Suprapubic skin (tissue), 4 donors: Measurements from ENCODE around the gene FBXO42. TPM values are rescaled to one million over a fixed set of nuclear protein-coding genes. Genes with fewer than 3 reads are reported as not detected.
"Not testable (repeated sequence)": the region's sequence is repeated elsewhere in the genome, so short reads cannot be mapped to it uniquely, and the experiment has no call there.

Experiments used
- DNase-seq, 2 donors: peaks; one replicate each; pipeline ENCODE4 v3.0.0-alpha.2; 2019; ENCODE audit warnings: low spot score in 2 of 2
- H3K27ac ChIP-seq: fragments of 200-600 bp; sonication (generic); one replicate; pipeline ENCODE4 v1.5.1; 2019
- H3K27me3 ChIP-seq: fragments of 200-600 bp; sonication (generic); one replicate; pipeline ENCODE4 v1.5.1; 2019
- H3K36me3 ChIP-seq: fragments of 200-600 bp; sonication (generic); one replicate; pipeline ENCODE4 v1.5.1; 2019
- H3K4me1 ChIP-seq: fragments of 200-600 bp; sonication (generic); one replicate; pipeline ENCODE4 v1.5.1; 2019
- H3K4me3 ChIP-seq: fragments of 200-600 bp; sonication (generic); one replicate; pipeline ENCODE4 v1.5.1; 2019; ENCODE audit warnings: mild to moderate bottlenecking
- H3K9me3 ChIP-seq: fragments of 200-600 bp; sonication (generic); one replicate; pipeline ENCODE4 v1.5.1; 2019
- CTCF ChIP-seq, 2 donors: fragments of 200-600 bp in 1 of 2; fragments of 450-650 bp in 1 of 2; sonication (generic) in 1 of 2; IDR thresholded peaks; one replicate each; pipeline ENCODE4 v1.5.1; 2016 to 2019; ENCODE audit warnings: antibody characterized with exemption in 2 of 2, mild to moderate bottlenecking in 1 of 2, moderate library complexity in 1 of 2
- EP300 ChIP-seq: sonication (generic); formaldehyde crosslinking; IDR thresholded peaks from one replicate; pipeline ENCODE4 v1.6.1; 2017; ENCODE audit warnings: antibody characterized with exemption
- POLR2A ChIP-seq, 2 donors: fragments of 450-650 bp; IDR thresholded peaks; one replicate each; pipeline ENCODE4 v1.6.1; 2017; ENCODE audit warnings: antibody characterized with exemption in 2 of 2, mild to moderate bottlenecking in 2 of 2, moderate library complexity in 2 of 2
- POLR2AphosphoS5 ChIP-seq, 3 donors: sonication (generic); formaldehyde crosslinking; IDR thresholded peaks; one replicate each; pipeline ENCODE4 v1.6.1; 2017; ENCODE audit warnings: antibody characterized with exemption in 3 of 3
- WGBS: methylation state at CpG from one replicate; pipeline ENCODE4 v1.1.5; 2018; 5-methylcytosine and 5-hydroxymethylcytosine counted together
- total RNA-seq, 4 donors: library from RNA; depleted of rRNA; stranded (reverse); fragments of >200 nt; gene quantifications; one replicate each; pipeline ENCODE4 v1.1.0, GENCODE V29; 2016

FBXO42 gene
- total RNA-seq, 4 donors from 2014 or later: 51.1 to 61.4 (median 55.5) TPM

GRCh38 chr1:16224472-16224871 is 127.8 kb downstream of the FBXO42 start:
- no peaks in the 10 kb centered on the region for H3K36me3 ChIP-seq
- 87% methylated on average over 3 of the region's 3 CpGs for WGBS
- TF ChIP-seq POLR2AphosphoS5 (IDR thresholded peaks at IDR 0.05) (no peak), CTCF (IDR thresholded peaks at IDR 0.05) (no peak), POLR2A (IDR thresholded peaks at IDR 0.05) (no peak), EP300 (no peak)
- no peaks in the 10 kb centered on the region for H3K9me3 ChIP-seq
- H3K4me3 ChIP-seq: no peak overlapping the region
- H3K4me1 ChIP-seq: peaks cover 11% of the 10 kb centered on the region
- DNase-seq: no peak
- peaks cover 20% of the 10 kb centered on the region for H3K27me3 ChIP-seq
- H3K27ac ChIP-seq: no peak overlapping the region

DNA sequence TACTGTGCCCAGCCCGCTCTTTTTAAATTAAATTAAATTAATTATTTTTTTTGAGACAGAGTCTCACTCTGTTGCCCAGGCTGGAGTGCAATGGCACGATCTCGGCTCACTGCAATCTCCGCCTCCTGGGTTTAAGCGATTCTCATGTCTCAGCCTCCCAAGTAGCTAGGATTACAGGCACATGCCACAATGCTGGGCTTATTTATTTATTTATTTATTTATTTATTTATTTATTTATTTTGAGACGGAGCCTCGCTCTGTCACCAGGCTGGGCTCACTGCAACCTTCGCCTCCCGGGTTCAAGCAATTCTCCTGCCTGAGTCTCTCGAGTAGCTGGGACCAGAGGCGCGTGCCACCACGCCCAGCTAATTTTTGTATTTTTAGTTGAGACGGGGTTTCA is 129.6 kb downstream of the FBXO42 start:
- H3K4me3 ChIP-seq, H3K9me3 ChIP-seq, H3K36me3 ChIP-seq, H3K27ac ChIP-seq, DNase-seq: not testable (repeated sequence)
- 86% methylated on average over 14 of the region's 14 CpGs for WGBS
- Histone ChIP-seq H3K27me3 (peaks cover 19% of the 10 kb centered on the region), H3K4me1 (peaks cover 16% of the 10 kb centered on the region)

DNA sequence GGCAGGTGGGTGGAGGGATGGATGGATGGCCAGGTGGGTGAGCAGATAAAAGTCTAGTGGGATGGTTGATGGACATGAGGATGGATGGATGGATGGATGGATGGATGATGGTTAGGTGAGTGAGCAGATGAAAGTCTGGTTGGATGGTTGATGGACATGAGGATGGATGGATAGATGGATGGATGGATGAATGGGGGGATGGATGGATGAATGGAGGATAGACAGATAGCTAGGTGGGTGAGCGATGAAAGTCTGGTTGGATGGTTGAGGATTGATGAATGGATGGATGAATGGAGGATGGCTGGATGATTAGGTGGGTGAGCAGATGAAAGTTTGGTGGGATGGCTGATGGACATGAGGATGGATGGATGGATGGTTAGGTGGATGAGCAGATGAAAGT is 130.8 kb downstream of the FBXO42 start:
- no peak for DNase-seq
- 93% methylated on average over 1 of the region's 1 CpG for WGBS
- Histone ChIP-seq H3K4me3 (no peak overlapping the region), H3K27ac (no peak overlapping the region), H3K9me3 (no peaks in the 10 kb centered on the region), H3K4me1 (peaks cover 17% of the 10 kb centered on the region), H3K36me3 (no peaks in the 10 kb centered on the region), H3K27me3 (peaks cover 7% of the 10 kb centered on the region)
- TF ChIP-seq EP300 (no peak), POLR2A (IDR thresholded peaks at IDR 0.05) (no peak), POLR2AphosphoS5 (IDR thresholded peaks at IDR 0.05) (no peak), CTCF (IDR thresholded peaks at IDR 0.05) (no peak)

- no peak overlapping the region for H3K4me3 ChIP-seq
- WGBS: 88% methylated on average over 4 of the region's 4 CpGs
- TF ChIP-seq CTCF (IDR thresholded peaks at IDR 0.05): no peak
- no peak for TF ChIP-seq POLR2AphosphoS5 (IDR thresholded peaks at IDR 0.05)
- no peak for TF ChIP-seq POLR2A (IDR thresholded peaks at IDR 0.05)
- no peak for TF ChIP-seq EP300
- no peaks in the 10 kb centered on the region for H3K36me3 ChIP-seq
- no peak overlapping the region for H3K27ac ChIP-seq
- H3K9me3 ChIP-seq: no peaks in the 10 kb centered on the region
- no peaks in the 10 kb centered on the region for H3K27me3 ChIP-seq
- peaks cover 22% of the 10 kb centered on the region for H3K4me1 ChIP-seq
- no peak for DNase-seq
Observed at GRCh38 chr1:16219968-16220500, 132.2 kb downstream of the FBXO42 start.

GRCh38 chr1:16218674-16219071 is 133.6 kb downstream of the FBXO42 start:
- DNase-seq: no peak
- Histone ChIP-seq H3K9me3 (no peaks in the 10 kb centered on the region), H3K4me3 (no peak overlapping the region), H3K36me3 (no peaks in the 10 kb centered on the region), H3K27me3 (no peaks in the 10 kb centered on the region), H3K4me1 (peaks cover 22% of the 10 kb centered on the region), H3K27ac (no peak overlapping the region)
- TF ChIP-seq POLR2A (IDR thresholded peaks at IDR 0.05) (no peak), EP300 (no peak), CTCF (IDR thresholded peaks at IDR 0.05) (no peak), POLR2AphosphoS5 (IDR thresholded peaks at IDR 0.05) (no peak)
- 96% methylated on average over 6 of the region's 6 CpGs for WGBS
